A549 (cell line): ENCODE measurements around the gene BAHCC1. TPM values are rescaled to one million over a fixed set of nuclear protein-coding genes. Genes with fewer than 3 reads are reported as not detected.

Experiments
- ATAC-seq, 2 experiments: fragments of 200-7000 bp in 1 of 2; fragments of >200 bp in 1 of 2; cut with Nextera tagmentation in 1 of 2; cut with Tn5 transposase in 1 of 2; 3 replicates each; pipeline versions ENCODE4 v1.8.0 to v1.9.1; 2018 to 2020; ENCODE audit warnings: mild to moderate bottlenecking in 1 of 2, moderate library complexity in 1 of 2
- CTCF ChIA-PET: fragments of 300-600 bp; sonication (Branson Sonifier 250); formaldehyde crosslinking; extraction: SDS; loops from one replicate; lab custom pipeline; 2021; ENCODE audit warnings: antibody characterized with exemption, inconsistent platforms; lab: Yijun Ruan, JAX
- POLR2A ChIA-PET: fragments of 350-600 bp; formaldehyde crosslinking; extraction: SDS; loops from one replicate; lab custom pipeline; 2021; ENCODE audit warnings: antibody characterized with exemption, inconsistent platforms; lab: Yijun Ruan, JAX
- DNase-seq, 2 experiments: peaks; one replicate each; pipeline versions ENCODE4 v3.0.0 to v3.0.0-alpha.2; 2011 to 2016; ENCODE audit warnings: low read depth in 1 of 2, low spot score in 1 of 2
- FAIRE-seq: peaks from 2 replicates; lab custom pipeline; 2011; peaks lifted over from hg19 to GRCh38; lab: Jason Lieb, UNC
- H3K27ac ChIP-seq, 2 experiments: fragments of >200 bp; sonication (Bioruptor Twin); formaldehyde crosslinking; 3 replicates each; pipeline ENCODE4 v1.5.1; 2016 to 2017
- H3K4me1 ChIP-seq: fragments of >200 bp; sonication (Bioruptor Twin); formaldehyde crosslinking; 3 replicates; pipeline ENCODE4 v1.6.1; 2016
- H3K4me2 ChIP-seq: fragments of >200 bp; sonication (Bioruptor Twin); formaldehyde crosslinking; 3 replicates; pipeline ENCODE4 v1.6.1; 2016
- H3K4me3 ChIP-seq: fragments of >200 bp; sonication (Bioruptor Twin); formaldehyde crosslinking; 3 replicates; pipeline ENCODE4 v1.5.1; 2016
- H3K9me3 ChIP-seq: fragments of >200 bp; sonication (Bioruptor Twin); formaldehyde crosslinking; 3 replicates; pipeline ENCODE4 v1.6.1; 2016
- BHLHE40 ChIP-seq: IDR thresholded peaks from 2 replicates; pipeline ENCODE4 v1.6.1; 2012; ENCODE audit warnings: low read depth, low read length, inconsistent platforms
- CHD4 ChIP-seq: fragments of 200-600 bp; sonication (generic); IDR thresholded peaks from 2 replicates; pipeline ENCODE4 v1.6.1; 2016; ENCODE audit warnings: antibody characterized with exemption, mild to moderate bottlenecking, borderline replicate concordance
- EHF ChIP-seq: fragments of 250-450 bp; sonication (Bioruptor Pico); IDR thresholded peaks from 2 replicates; pipeline ENCODE4 v1.5.0; 2020; ENCODE audit warnings: mild to moderate bottlenecking
- EHMT2 ChIP-seq: fragments of 200-600 bp; sonication (generic); IDR thresholded peaks from 2 replicates; pipeline ENCODE4 v1.6.1; 2016; ENCODE audit warnings: antibody characterized with exemption, low read depth, mild to moderate bottlenecking, moderate library complexity
- EP300 ChIP-seq, 2 experiments: fragments of >200 bp; sonication (Bioruptor Twin); formaldehyde crosslinking; IDR thresholded peaks; 2 replicates in 1 of 2; 3 replicates in 1 of 2; pipeline ENCODE4 v1.6.1; 2016 to 2017
- FOSL2 ChIP-seq, 2 experiments: fragments of 450-650 bp in 1 of 2; fragments of >200 bp in 1 of 2; sonication (Bioruptor Twin) in 1 of 2; formaldehyde crosslinking; IDR thresholded peaks; 2 replicates each; pipeline versions ENCODE4 v1.5.0 to v1.6.1; 2016 to 2020; ENCODE audit warnings: mild to moderate bottlenecking in 1 of 2, moderate library complexity in 1 of 2
- FOXS1 ChIP-seq: fragments of 250-450 bp; sonication (Bioruptor Pico); IDR thresholded peaks from 2 replicates; pipeline ENCODE4 v1.5.0; 2020; ENCODE audit warnings: mild to moderate bottlenecking, moderate library complexity
- HOXB13 ChIP-seq: fragments of 250-450 bp; sonication (Bioruptor Pico); IDR thresholded peaks from 2 replicates; pipeline ENCODE4 v1.5.0; 2020; ENCODE audit warnings: low read depth, mild to moderate bottlenecking, moderate library complexity
- JUN ChIP-seq, 2 experiments: fragments of >200 bp; sonication (Bioruptor Twin); formaldehyde crosslinking; IDR thresholded peaks; 2 replicates in 1 of 2; 3 replicates in 1 of 2; pipeline ENCODE4 v1.6.1; 2016 to 2017
- JUNB ChIP-seq: fragments of >200 bp; sonication (Bioruptor Twin); formaldehyde crosslinking; IDR thresholded peaks from 2 replicates; pipeline ENCODE4 v1.6.1; 2016
- KDM1A ChIP-seq: fragments of 200-600 bp; sonication (generic); IDR thresholded peaks from 2 replicates; pipeline ENCODE4 v1.6.1; 2016; ENCODE audit warnings: low read depth, mild to moderate bottlenecking
- KDM5A ChIP-seq: fragments of 200-600 bp; sonication (generic); IDR thresholded peaks from 2 replicates; pipeline ENCODE4 v1.6.1; 2016; ENCODE audit warnings: antibody characterized with exemption, mild to moderate bottlenecking
- MAX ChIP-seq: IDR thresholded peaks from 2 replicates; pipeline ENCODE4 v1.6.1; 2012
- MAZ ChIP-seq: fragments of 150-350 bp; IDR thresholded peaks from 2 replicates; pipeline ENCODE4 v1.6.1; 2014; ENCODE audit warnings: antibody characterized with exemption, low read depth, low read length, borderline replicate concordance
- MYC ChIP-seq: IDR thresholded peaks from 2 replicates; pipeline ENCODE4 v1.6.1; 2012; ENCODE audit warnings: mild to moderate bottlenecking, inconsistent platforms, low read length, improper control_type of control experiment, borderline replicate concordance
- NPAS2 ChIP-seq: fragments of 250-450 bp; sonication (Bioruptor Pico); IDR thresholded peaks from 2 replicates; pipeline ENCODE4 v1.8.0; 2022; ENCODE audit warnings: mild to moderate bottlenecking, moderate library complexity, borderline replicate concordance
- PBX3 ChIP-seq: IDR thresholded peaks from 2 replicates; pipeline ENCODE4 v1.6.1; 2012
- PHF8 ChIP-seq: fragments of 200-600 bp; sonication (generic); IDR thresholded peaks from 2 replicates; pipeline ENCODE4 v1.6.1; 2016; ENCODE audit warnings: low read depth, mild to moderate bottlenecking, antibody characterized with exemption, moderate library complexity, borderline replicate concordance
- POLR2AphosphoS2 ChIP-seq: conservative IDR thresholded peaks from 2 replicates; pipeline ENCODE4 v1.6.1; 2012; ENCODE audit warnings: low read length, improper control_type of control experiment, inconsistent platforms
- RAD21 ChIP-seq, 2 experiments: fragments of >200 bp in 1 of 2; sonication (Bioruptor Twin) in 1 of 2; formaldehyde crosslinking in 1 of 2; IDR thresholded peaks in 1 of 2; conservative IDR thresholded peaks in 1 of 2; 2 replicates in 1 of 2; 3 replicates in 1 of 2; pipeline ENCODE4 v1.6.1; 2012 to 2018; ENCODE audit warnings: inconsistent platforms in 1 of 2
- RFX5 ChIP-seq: fragments of 450-650 bp; IDR thresholded peaks from 2 replicates; pipeline ENCODE4 v1.7.1; 2014; ENCODE audit warnings: antibody characterized with exemption, mild to moderate bottlenecking, moderate library complexity
- SMC3 ChIP-seq: fragments of >200 bp; sonication (Bioruptor Twin); formaldehyde crosslinking; IDR thresholded peaks from 3 replicates; pipeline ENCODE4 v1.6.1; 2018; ENCODE audit warnings: inconsistent platforms
- USF2 ChIP-seq: fragments of 450-650 bp; IDR thresholded peaks from 2 replicates; pipeline ENCODE4 v1.6.1; 2014; ENCODE audit warnings: antibody characterized with exemption
- ZC3H11A ChIP-seq: fragments of 450-650 bp; IDR thresholded peaks from 2 replicates; pipeline ENCODE4 v1.6.1; 2014; ENCODE audit warnings: antibody characterized with exemption, mild to moderate bottlenecking
- WGBS: methylation state at CpG from one replicate; pipeline ENCODE4 v1.1.6; 2017; ENCODE audit errors: missing lambda C conversion rate; 5-methylcytosine and 5-hydroxymethylcytosine counted together
- polyA plus RNA-seq, 4 experiments: library from polyadenylated mRNA; depleted of rRNA in 3 of 4; stranded (reverse); fragments of >200 nt; fragmentation: RNase III in 1 of 4; extraction: RNeasy Plus Mini Kit Qiagen cat#74134 plus additional on column Dnase treatment in 1 of 4; gene quantifications; 2 replicates in 3 of 4; 3 replicates in 1 of 4; pipeline ENCODE4 v1.2.3, GENCODE V29; 2011 to 2017
- TF ChIP-seq, protein P1 (sequence below): IDR thresholded peaks from 2 replicates; pipeline ENCODE4 v1.6.1; 2012; ENCODE audit warnings: low read depth, borderline replicate concordance
- TF ChIP-seq, protein P2 (sequence below): fragments of >200 bp; sonication (Bioruptor Twin); formaldehyde crosslinking; IDR thresholded peaks from 3 replicates; pipeline ENCODE4 v1.6.1; 2016

Gene BAHCC1
- polyA plus RNA-seq, 2 of the 4 experiments (the other 2 are of a cell fraction), result 2.6 to 5.8 TPM

GRCh38 chr17:81428516-81428915, 33.3 kb downstream of the BAHCC1 start:
- FAIRE-seq, result no peak

GRCh38 chr17:81428948-81429774, 33.9 kb downstream of the BAHCC1 start:
- WGBS, result 15% methylated on average over 20 of the region's 41 CpGs
- DNase-seq (peak; percentile 64 to 80), FAIRE-seq (no peak), ATAC-seq (peak; percentile 49 to 77)
- POLR2A ChIA-PET, result interaction anchor here (0.7 to 3.1 kb wide), 7 partner anchors 9 to 190 kb away, joined by 3 to 25 read pairs (median 4); partner anchors contain the start of genes BAHCC1, NDUFAF8 and TEPSIN
- CTCF ChIA-PET, result interaction anchor here (0.6 to 4.5 kb wide), 26 partner anchors 10 to 176 kb away, joined by 3 to 39 read pairs (median 5); partner anchors contain the start of genes BAHCC1 and SLC38A10
- Histone ChIP-seq H3K4me2 (peak overlapping the region; percentile 78), H3K4me3 (no peak overlapping the region), H3K9me3 (no peaks in the 10 kb centered on the region), H3K27ac (peak overlapping the region; percentile 69 to 84), H3K4me1 (peaks cover 51% of the 10 kb centered on the region)
- 0 out of 2 replicates have a peak, but pooled peaks have one; percentile 3 for TF ChIP-seq NPAS2
- TF ChIP-seq ZC3H11A, result no peak
- TF ChIP-seq HOXB13 (CRISPR knock-in tag), result no peak
- TF ChIP-seq BHLHE40, result 0 out of 2 replicates have a peak, but pooled peaks have one; percentile 37
- TF ChIP-seq, protein P1, sequence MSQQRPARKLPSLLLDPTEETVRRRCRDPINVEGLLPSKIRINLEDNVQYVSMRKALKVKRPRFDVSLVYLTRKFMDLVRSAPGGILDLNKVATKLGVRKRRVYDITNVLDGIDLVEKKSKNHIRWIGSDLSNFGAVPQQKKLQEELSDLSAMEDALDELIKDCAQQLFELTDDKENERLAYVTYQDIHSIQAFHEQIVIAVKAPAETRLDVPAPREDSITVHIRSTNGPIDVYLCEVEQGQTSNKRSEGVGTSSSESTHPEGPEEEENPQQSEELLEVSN, result peak; percentile 82
- TF ChIP-seq PHF8, result no peak
- peak; percentile 35; the same call in 2 of the 3 replicates for TF ChIP-seq SMC3
- no peak for TF ChIP-seq KDM1A
- TF ChIP-seq FOSL2 (IDR thresholded peaks at IDR 0.05), result no peak
- 0 out of 2 replicates have a peak, but pooled peaks have one; percentile 2 for TF ChIP-seq FOSL2 (CRISPR knock-in tag; IDR thresholded peaks at IDR 0.05)
- TF ChIP-seq JUNB, result no peak
- TF ChIP-seq FOXS1 (CRISPR knock-in tag), result no peak
- TF ChIP-seq JUN (IDR thresholded peaks at IDR 0.05), result peak in 1 of 2 experiments; percentile 71; a peak in 1 of 5 replicates
- TF ChIP-seq KDM5A, result no peak
- TF ChIP-seq RAD21 (conservative IDR thresholded peaks at IDR 0.05 in 1 of 2, IDR thresholded peaks at IDR 0.05 in 1 of 2), result peak in 1 of 2 experiments; percentile 34; a peak in 1 of 5 replicates
- peak; percentile 84 for TF ChIP-seq MYC
- TF ChIP-seq USF2, result no peak
- peak; percentile 98 for TF ChIP-seq MAX
- TF ChIP-seq EHF (CRISPR knock-in tag), result no peak
- TF ChIP-seq POLR2AphosphoS2, result no peak
- TF ChIP-seq MAZ, result no peak
- TF ChIP-seq EHMT2, result no peak
- peak in 1 of 2 experiments; percentile 22; a peak in 1 of 5 replicates for TF ChIP-seq EP300 (IDR thresholded peaks at IDR 0.05)

More at GRCh38 chr17:81428516-81428915, 33.3 kb downstream of the BAHCC1 start:
- Histone ChIP-seq H3K4me2 (peak overlapping the region; percentile 78; the same call in 2 of the 3 replicates), H3K9me3 (no peaks in the 10 kb centered on the region), H3K4me1 (peaks cover 51% of the 10 kb centered on the region), H3K27ac (peak overlapping the region; percentile 69 to 84; a peak in 5 of 6 replicates), H3K4me3 (no peak overlapping the region)
- 72% methylated on average over 11 of the region's 11 CpGs for WGBS
- TF ChIP-seq EHMT2 (no peak), PBX3 (no peak), CHD4 (no peak), FOSL2 (IDR thresholded peaks at IDR 0.05) (no peak), FOSL2 (CRISPR knock-in tag; IDR thresholded peaks at IDR 0.05) (no peak), RAD21 (conservative IDR thresholded peaks at IDR 0.05 in 1 of 2, IDR thresholded peaks at IDR 0.05 in 1 of 2) (no peak), EHF (CRISPR knock-in tag) (no peak), FOXS1 (CRISPR knock-in tag) (no peak), RFX5 (no peak)
- TF ChIP-seq, protein P1, result no peak
- TF ChIP-seq, protein P2, sequence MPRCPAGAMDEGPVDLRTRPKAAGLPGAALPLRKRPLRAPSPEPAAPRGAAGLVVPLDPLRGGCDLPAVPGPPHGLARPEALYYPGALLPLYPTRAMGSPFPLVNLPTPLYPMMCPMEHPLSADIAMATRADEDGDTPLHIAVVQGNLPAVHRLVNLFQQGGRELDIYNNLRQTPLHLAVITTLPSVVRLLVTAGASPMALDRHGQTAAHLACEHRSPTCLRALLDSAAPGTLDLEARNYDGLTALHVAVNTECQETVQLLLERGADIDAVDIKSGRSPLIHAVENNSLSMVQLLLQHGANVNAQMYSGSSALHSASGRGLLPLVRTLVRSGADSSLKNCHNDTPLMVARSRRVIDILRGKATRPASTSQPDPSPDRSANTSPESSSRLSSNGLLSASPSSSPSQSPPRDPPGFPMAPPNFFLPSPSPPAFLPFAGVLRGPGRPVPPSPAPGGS, result no peak
- ATAC-seq, result no peak; a peak in 2 of 6 replicates
- no peak for DNase-seq
- ChIA-PET POLR2A (interaction anchor here (2.4 to 3.1 kb wide), 2 partner anchors 9 to 33 kb away, joined by 17 to 25 read pairs; partner anchors contain the start of gene BAHCC1), CTCF (interaction anchor here (1.1 to 4.5 kb wide), 12 partner anchors 9 to 174 kb away, joined by 3 to 39 read pairs (median 8); partner anchors contain the start of gene BAHCC1)
